RKO (cell line): ENCODE results near the gene SMTN.
"Not testable (repeated sequence)": the region's sequence is repeated elsewhere in the genome, so short reads cannot be mapped to it uniquely, and the experiment has no call there.

Experiments
- DNase-seq: peaks from one replicate; pipeline ENCODE4 v3.0.0-alpha.2; 2016; ENCODE audit warnings: low spot score

Gene SMTN

DNA sequence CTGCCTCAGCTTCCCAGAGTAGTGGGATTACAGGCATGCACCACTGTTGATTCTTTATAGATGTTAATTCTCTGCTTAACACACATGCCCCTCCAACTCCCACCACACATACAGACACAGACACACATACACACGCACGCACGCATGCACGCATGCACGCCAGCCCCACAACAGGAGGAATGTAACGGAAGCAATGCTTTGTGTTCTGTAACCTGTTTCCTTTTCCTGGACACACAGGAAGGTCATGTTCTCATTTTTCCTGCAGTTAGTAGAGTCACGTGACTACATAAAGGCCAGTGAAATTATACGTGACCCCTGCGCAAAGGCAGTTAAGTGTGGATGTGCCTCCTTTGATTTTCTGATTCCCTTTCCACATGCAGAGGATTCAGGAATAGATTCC is 8.0 kb upstream of the SMTN start:
- DNase-seq = not testable (repeated sequence)

DNA sequence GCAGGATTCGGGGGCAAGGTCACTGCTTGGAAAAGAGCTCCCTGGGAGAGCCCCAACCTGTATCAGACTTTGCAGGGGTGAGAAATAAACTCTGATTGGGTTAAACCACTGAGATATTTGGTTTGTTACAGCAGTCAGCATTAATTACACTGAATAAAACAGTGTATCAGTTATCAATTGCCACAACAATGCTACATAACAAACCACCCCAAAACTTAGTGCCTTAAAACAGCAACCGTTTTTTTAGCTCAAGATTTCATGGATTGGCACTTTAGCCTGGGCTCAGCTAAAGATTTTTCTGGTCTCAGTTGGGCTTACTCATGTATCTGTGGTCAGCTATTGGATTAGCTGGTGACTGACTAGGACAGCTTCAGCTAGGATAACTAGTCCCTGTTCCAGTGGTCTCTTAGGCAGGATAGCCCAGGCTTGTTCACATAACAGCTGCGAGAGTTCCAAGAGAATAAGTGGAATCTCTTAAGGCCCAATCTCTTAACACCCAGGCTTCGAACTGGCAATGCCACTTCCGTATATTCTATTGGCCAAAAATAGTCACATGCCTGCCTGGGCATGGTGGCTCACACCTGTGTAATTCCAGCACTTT is 7.5 kb upstream of the SMTN start:
- not testable (repeated sequence) for DNase-seq

DNA sequence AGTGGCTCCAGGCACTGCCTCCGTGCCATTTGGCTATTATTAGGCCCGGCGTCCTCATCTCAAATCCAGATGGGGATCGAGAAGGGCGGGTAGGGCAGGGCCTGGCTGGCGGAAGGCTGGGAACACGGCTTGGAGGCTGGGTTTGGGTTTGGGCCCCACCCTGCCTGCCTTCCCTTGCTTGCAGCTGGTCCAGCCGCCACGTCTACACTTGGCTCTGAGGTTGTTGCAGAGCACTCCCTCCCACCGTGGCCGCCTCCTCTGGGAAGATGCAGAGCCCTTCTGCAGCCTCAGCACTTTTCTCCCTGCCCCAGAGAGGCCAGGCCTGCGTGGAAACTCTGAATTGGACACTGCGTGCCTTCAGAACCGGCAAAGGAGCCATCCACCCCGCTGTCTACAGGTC is 5.2 kb upstream of the SMTN start:
- no peak for DNase-seq

DNA sequence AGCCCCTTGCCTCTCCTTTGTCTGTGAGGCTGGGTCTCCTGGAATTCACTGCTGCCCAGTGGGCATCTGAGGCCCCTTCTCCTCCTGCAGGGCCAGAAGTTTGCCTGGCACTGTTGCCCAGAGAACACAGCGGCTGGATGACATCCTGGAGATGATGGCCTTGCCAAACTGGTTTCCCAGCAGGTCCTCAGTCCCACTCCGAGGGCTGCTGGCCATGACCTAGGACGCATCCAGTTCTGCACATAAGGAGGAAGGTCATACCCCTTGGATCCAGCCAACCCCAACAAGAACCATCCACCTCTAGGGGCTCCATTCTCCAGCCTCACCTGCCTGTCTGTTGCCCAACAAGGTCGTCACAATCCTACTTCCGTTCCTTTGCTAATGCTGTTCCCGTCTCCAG is 3.4 kb upstream of the SMTN start:
- no peak for DNase-seq

DNA sequence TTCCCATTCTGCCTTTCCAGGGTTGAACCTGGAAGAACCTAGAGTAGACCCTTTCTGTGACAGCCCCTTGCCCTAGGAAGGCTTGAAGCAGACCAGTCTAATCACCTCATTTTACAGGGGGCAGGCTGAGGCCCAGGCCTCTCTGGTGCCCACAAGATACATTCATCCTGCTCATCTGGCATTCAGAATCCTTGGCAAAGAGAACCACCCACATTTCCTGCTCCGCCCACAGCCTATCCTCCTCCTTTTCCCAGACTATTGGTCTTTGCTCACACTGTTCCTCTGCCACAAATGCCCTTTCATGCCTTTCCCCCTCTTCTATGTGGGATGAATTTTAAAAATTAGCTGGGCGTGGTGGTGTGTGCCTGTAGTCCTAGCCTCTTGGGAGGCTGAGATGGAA is 2.7 kb upstream of the SMTN start:
- not testable (repeated sequence) for DNase-seq

DNA sequence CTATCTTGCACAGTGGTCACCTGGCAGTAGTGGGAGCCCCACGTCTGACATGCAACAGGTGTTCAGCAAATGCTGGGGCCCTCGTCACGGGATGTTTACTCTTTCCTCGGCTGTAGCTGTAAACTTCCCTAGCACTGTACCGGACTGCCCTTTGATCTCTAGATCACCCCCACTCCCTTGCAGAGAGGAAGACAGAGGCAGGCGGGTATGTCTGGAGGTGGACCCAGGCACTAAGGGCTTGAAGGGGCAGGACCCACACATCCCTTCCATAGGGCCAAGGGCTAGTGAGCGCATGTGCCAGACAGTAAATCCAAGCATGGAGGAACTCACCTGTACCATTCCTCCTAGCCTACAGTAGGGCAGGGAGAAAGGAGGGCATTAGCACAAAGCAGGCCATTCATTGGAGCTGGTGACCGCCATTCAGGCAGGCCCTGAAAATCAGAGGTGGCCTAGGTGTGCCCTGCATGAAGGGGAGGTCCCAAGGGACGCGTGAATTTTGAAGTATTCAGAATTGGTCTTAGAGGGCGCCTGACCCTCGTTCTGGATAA is 1.9 kb upstream of the SMTN start:
- no peak for DNase-seq

DNA sequence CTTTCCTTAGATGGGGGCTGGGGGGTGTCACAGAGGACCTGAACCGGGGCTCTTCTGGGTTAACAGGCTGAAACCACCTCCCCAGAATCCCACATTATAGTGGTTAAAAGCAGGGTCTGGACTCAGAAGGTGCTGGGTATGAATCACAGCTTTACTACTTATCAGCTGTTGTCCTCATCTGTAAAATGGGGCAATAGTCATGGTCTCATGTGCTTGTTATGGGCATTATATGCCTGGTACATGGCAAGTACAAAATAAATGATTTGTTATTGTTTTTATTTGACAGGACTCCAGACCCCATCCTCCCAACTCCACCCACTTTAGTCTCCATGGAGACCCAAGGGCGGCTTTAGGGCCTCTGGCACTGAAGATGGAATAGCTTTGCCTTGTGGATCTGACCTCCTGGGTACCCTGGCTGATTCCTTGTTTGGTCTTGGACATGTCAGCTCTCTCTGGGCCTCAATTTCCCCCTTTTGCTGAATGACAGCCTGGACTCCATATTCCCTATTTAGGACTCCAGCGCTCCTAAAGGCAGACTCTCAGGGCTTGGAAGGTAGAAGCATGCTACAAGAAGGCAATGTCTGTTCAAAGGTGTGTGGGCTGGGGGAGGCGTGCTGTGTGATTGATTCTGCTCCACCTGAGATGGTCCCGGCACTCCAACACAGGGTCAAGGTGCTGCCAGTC is 812 bp upstream of the SMTN start:
- no peak for DNase-seq

DNA sequence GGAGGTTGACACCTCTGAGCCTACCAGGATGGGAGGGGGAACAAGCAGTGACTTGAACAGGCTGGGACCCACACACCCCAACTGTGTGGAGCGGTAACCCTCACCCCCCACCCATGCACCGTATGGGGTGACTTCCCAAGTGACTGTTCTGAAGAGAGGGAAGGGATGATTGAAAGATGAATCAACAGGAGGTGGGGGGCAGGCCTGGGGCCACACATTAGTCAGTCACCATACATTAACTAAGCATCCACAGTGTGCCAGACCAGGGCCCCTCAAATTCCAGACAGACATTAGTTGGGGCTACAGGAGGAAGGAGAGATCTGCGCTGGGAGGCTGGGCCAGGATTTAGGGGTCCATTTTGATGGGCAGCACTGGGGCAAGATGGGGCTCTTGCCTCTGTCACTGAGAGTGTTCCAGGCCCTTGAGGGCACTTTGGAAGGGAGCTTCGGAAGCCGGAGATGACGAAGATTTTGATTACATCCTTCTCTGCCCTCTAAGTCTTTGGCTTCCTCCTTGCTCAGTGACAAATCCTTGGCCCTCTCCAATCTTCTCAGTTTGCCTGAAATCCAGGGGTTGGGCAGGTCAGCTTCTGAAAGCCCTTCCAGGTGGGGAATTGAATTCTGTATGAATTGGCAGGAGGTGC is 966 bp downstream of the SMTN start:
- peak; percentile 97 for DNase-seq

DNA sequence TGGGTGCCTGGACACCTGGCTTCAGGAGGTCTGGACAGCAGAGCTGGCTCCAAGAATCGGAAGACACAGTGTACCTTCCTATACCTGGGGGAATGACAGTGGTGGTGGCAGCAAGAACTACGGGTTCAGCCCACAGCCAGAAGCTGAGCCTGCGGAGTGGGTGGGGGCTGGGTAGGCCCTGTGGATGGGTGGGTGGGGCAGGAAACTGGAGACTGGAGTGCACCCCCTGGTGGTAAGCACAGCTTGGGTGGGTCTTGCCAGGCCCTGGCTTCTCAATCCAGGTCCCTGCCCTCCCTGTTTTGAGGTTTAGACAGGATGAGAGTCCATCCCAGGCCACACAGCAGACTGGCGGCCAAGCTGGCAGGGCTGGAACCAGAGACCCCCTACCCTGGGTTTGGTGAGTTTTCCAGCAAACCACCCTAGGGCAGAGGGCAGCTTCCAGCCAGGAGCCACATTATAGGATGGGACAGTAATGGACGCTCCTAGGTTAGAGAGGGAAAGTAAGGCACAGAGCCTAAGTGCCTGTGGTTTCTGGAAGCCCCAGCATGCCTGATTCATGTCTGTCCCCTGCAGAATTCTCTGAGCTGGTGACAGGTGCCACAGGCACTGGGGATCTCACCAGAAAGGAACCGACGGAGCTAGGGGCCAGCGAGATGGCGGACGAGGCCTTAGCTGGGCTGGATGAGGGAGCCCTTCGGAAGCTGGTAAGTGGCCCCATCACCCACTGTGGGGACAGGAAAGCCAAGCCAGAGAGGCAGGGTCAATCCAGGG is 1.7 kb downstream of the SMTN start:
- peak; percentile 86 for DNase-seq

DNA sequence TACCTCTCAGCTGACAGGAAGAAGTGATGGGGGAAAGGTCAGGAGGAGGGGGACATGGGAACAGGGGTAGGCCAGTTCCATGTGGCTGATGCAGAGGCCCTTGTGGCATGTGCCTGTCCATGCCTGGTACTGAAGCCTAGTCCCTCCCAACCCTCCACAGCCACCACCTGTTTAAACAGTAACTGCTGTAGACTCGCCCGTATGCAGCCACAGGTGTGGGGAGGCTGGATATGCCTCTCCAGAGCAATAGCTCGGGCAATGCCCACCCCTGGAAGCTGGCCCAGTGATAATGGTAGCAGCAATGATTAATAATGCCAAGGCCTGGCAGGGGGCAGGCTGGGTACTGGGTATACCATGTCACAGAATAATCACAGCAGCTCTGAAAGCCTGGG is 2.3 kb downstream of the SMTN start:
- no peak for DNase-seq

DNA sequence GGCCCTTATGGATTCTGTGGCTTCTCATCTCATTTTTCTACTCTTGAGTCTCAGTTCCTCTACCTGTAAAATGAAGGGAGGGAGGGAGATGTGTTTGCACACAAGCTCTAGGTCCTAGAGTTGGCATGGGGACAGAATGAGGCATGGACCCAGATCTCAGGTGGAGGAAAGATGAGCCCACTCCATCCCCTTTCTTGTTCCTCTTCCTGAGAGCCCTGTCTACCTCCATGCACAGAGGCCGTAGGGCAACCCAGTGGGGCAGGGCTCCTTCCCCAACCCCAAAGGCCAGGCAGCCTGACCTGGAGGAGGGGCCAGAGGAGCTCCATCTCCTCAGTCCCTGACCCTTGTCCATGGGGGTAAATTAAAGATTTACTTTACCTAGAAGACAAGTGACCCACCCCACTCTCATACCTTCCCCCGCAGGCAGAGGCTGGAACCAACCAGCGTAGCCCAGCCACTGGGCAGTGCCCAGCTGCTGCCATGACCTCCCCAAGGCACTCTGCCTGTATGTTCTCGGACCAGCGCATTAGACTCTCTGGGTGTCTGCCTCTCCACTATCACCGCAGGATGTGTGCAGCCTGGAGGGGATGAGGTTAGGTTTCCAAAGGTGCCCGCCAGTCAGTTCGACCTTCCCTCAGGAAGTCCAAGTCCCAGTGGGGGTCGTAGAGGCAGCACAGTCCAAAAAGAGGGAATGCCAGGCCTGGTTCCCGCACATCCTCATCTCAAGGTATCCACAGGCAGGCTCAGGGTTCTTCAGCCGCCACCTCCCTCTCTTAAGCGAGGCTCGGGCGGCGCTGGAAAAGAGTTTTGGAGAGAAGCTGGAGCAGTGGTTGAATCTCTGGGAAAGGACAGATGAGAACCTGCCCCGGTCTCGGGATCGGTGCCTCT is 3.0 kb downstream of the SMTN start:
- no peak for DNase-seq

DNA sequence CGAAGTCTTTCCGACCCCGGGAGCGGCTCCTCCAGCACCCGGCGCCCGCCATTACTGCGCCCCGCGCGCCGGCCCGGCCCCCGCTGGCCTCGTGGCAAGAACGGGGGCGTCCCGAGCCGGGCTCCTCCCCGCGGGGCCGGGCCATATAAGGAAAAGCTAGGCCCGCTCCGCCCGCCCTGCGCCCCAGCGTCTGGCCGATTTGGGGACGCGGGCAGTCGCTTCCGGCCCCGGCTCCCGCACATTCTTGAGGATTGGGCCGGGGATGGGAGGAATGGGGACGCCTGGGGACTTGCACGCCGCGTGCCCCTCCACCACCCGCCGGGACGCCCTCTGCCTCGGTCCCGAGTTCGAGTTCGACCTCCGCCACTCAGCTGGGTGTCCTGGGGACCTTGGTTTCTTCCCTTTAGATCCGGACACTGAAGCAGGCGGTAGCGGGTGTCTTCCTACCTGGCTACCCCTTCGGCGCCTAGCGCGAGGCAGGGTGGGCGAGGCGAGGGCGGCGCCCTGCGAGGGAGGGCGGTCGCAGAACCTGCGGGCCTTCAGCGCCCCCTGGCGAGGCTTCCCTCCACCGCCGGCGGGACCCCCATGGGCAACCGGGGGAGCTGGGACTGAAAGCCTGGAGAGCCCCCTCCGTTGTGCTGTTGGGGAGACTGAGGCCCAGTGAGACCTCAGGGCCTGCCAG is 3.8 kb downstream of the SMTN start:
- peak; percentile 87 for DNase-seq

DNA sequence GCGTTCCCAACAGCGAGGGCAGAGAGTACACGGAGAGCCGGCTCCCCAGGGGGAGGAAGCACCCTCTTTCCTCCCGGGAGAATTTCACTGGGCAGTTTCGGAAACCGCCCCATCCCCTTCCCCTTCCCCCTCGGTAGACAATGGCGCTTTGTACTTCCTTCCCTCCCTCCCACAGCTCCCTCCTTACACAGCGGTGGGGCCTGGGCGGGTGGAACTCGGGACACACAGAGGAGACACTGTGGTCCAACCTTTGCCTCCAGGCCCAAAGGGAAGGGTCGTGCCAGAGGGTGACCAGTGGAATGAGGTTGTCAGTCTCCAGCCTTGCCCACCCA is 4.3 kb downstream of the SMTN start:
- DNase-seq = no peak

DNA sequence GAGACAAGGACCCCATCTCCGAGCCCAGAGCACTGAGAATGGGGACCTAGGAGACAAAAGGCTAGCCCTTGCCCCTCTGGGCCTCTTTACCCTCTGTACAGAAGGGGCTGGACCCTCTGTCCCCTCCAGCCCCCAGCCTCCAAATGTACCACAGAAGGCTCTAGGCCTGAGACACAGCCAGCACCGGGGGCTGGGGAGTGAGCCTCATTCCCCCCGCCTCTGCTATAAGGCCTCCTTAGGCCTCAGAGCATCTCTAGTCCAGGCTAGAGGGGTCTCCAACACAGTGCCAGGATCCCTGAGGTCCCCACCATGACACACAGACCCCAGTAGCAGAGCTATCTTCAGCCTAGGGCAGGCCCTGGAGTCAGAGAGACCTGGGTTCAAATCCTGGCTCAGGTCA is 4.8 kb downstream of the SMTN start:
- DNase-seq = no peak

DNA sequence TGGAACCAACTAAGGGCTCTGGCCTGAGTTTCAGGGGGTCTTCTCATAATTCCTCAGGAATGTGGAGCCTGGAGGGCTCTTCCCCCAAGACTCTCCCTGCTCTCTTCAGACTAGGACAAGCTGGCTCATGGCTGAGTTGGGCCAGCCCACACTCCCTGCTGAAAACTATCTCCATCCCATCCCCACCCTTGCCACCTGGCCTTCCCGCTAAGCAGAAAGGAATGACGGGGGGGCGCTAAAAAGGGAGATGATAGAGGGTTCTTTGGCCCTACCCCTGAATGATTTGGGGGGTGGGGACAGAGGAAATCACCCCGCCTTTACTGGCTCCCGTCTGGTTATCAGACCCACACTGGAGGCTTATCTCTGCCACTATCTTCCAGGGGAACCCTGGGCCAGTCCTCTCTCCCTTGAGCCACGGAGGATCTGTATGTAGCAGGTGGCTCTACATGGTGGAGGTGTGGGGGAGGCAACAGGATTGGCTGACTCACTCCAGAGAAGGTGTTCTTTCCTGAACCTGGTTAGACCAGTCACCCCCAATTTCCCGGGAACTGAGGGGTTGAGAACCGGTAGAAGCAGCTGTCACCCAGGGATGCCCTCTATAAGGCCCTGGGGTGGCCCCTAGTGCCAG is 5.7 kb downstream of the SMTN start:
- no peak for DNase-seq

DNA sequence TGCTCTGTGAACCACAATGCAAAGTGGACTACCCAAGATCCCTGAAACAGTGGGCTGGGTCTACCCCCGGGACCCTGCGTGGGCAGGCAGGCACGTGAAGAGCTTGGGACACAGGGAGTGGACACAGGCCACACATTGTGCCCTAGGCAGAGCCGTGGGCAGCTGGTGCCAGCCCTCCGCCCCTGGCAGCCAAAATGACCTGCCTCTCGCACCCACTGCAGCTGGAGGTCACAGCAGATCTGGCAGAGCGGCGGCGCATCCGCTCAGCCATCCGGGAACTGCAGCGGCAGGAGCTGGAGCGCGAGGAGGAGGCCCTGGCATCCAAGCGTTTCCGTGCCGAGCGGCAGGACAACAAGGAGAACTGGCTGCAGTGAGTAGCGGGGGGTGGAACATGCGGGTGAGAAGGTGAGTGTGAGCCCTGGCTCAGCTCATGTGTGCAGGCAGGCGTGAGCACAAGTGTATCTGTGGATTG is 6.7 kb downstream of the SMTN start:
- no peak for DNase-seq

DNA sequence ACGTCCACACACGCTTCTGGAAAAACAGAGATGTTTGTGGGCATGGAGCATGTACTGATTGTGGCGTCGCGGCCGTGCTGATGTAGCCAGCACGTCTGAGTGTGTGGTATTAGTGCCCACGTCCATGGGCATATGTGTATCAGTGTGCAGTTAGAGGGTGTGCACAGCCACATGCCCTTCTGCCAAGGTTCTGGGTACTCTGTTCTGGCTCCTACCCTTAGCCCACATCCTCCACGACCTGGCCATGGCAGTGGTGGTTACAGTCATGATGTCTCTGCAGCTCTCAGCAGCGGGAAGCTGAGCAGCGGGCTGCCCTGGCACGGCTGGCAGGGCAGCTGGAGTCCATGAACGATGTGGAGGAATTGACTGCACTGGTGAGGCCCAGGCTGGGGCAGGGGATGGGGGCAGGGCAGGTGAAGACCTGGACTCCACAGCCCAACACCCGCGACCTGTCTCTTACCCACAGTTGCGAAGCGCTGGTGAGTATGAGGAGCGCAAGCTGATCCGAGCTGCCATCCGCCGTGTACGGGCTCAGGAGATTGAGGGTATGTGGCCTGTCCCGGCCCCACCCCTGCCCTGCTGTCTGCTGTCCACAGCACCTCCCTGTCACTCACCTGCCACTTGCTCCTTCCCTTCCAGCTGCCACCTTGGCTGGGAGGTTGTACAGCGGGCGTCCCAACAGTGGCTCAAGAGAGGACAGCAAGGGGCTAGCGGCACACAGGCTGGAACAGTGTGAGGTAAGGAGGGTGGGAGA is 7.3 kb downstream of the SMTN start:
- no peak for DNase-seq

DNA sequence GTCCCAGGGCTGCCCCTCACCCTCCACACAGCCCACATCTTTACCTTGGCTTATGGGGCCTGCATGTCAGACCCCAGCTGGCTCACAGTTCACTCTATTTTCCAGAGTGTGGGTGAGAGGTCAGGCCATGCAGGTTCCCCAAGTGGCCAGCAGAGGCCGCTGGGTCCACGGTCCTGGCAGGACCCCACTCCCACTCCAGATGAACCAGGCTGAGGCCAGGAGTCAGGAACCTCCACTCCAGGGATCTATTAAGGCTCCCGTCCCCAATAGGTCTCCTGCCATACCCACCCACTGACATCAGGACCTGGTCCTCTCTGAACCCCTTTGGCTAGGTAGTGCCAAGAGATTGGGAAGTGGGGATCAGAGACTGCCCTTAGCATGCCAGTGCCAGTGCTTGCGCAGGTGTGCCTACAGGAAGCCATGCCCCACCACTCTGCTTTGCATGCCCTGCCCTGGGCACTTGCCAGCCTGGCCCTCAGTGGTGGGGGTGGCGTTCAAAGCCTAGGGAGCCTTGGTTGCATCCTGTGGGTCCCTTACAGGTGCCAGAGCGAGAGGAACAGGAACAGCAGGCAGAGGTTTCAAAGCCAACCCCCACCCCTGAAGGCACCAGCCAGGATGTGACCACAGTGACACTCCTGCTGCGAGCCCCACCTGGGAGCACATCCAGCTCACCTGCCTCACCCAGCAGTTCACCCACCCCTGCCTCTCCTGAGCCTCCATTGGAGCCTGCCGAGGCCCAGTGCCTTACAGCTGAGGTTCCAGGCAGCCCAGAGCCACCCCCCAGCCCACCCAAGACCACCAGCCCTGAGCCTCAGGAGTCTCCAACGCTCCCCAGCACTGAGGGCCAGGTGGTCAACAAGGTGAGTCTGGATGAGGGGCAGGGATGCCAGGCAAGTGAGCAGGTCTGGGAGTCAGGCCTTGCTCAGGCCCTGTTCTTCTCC is 8.3 kb downstream of the SMTN start:
- no peak for DNase-seq
